ENCODE data around the gene ENDOV. TPM values are rescaled to one million over a fixed set of nuclear protein-coding genes. Genes with fewer than 3 reads are reported as not detected.

ENDOV gene
- total RNA-seq, 4 donors from 2014 or later = 2.0 to 17.5 (median 9.9) TPM

- TF ChIP-seq CTCF (IDR thresholded peaks at IDR 0.05; ENCODE audit: low read depth) = no peak
These were observed 60.3 kb downstream of the ENDOV start for GRCh38 chr17:80474961-80475909.

- TF ChIP-seq CTCF (IDR thresholded peaks at IDR 0.05; ENCODE audit: low read depth) = no peak
These were observed 61.2 kb downstream of the ENDOV start, which contains the start of gene NPTX1 for GRCh38 chr17:80475910-80476876. Gene NPTX1, minus strand, starts transcription at chr17:80476607. Its CDS starts 161 bp downstream, at chr17:80476446.

DNA sequence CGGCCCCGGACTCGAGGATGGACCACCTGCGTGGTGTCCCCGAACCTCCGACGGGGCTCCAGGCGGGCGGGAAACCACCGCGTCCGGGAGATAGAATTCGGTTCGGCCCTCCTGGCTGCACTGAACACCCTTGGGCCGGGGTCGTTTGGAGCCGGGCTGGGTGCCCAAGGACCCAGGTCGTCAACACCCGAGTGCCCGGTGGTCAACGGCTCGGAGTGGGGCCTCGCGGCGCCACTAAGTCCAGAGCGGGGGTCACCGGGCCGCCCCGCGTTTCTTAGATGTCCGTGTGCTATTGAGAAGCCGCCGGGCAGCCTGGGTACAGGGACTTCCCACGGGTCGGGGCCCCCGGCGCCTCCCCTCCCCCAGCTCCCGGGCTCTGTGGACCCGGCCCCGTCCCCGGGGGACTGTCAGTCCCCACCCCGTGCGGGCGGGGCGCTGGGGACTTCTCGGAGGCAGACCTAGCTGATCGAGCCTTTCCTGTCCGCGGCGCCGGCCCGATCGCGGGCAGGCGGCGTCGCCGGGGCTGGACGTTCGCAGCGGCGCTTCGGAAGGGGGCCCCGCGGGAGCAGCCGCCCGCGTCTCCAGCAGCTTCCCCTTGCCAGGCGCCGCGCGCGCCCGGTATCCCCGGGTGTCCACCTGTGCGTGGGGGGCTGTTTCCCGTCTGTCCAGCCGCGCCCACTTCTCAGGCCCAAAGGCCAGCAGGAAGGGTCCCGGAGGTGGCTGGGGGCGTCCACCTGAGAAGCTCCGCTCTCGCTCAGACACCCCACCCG lies 62.1 kb downstream of the ENDOV start:
- no peak for TF ChIP-seq CTCF (IDR thresholded peaks at IDR 0.05; ENCODE audit: low read depth)

GRCh38 chr17:80477647-80478478 lies 62.9 kb downstream of the ENDOV start:
- TF ChIP-seq CTCF (IDR thresholded peaks at IDR 0.05; ENCODE audit: low read depth) = no peak

DNA sequence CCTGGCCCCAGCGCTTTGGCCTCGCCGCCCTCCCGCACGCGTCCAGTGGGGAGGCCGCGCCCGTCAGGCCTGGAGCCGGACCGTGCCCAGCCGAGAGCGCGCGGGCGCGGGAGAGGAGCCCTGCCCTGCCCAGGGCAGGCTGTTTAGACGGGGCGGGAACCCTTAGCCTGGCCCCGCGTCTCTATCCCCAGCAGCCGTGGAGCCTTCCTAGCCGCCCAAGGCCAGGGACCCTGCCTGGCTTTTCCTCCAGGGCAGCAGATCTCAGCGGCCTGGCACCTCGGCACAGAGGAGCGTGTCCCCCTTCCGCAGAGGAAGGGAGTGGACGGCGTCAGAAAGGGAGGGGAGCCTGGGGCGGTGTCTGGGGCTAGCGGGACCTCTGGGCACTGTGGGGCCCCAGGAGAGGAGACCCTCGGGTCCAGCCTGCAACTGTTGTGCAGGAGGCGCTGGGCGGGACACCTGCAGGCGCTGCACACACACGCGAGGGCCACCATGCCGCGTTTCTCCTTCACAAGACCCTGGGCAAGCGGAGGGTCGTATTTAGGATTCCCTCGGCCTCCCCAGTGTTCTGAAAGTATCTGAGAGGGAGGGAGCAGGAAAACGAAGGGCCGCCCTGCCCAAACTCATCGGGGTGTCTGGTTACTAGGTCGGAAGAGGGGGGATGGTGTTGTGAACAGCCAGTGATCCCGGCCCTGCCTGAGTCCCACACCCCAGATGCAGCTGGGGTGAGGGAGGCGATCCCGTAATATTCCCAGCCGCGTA lies 63.7 kb downstream of the ENDOV start:
- TF ChIP-seq CTCF (IDR thresholded peaks at IDR 0.05; ENCODE audit: low read depth) = no peak

- no peak for TF ChIP-seq CTCF (IDR thresholded peaks at IDR 0.05; ENCODE audit: low read depth)
These were observed 64.2 kb downstream of the ENDOV start for GRCh38 chr17:80479246-80479566.
